NB4 (cell line): ENCODE results near the gene KRT33B.

ENCODE experiments used
- DNase-seq: peaks from one replicate; pipeline ENCODE4 v3.0.0; 2010; ENCODE audit warnings: low read depth
- H3K4me3 ChIP-seq: one replicate; pipeline ENCODE4 v1.5.1; 2011; ENCODE audit warnings: mild to moderate bottlenecking, low read depth, low read length, moderate library complexity
- CTCF ChIP-seq: IDR thresholded peaks from one replicate; pipeline ENCODE4 v1.5.1; 2012; ENCODE audit warnings: low read depth, low read length
- MYC ChIP-seq: IDR thresholded peaks from 2 replicates; pipeline ENCODE4 v1.6.1; 2011; ENCODE audit warnings: low read depth, low read length
- POLR2A ChIP-seq: IDR thresholded peaks from 2 replicates; pipeline ENCODE4 v1.6.1; 2011; ENCODE audit warnings: mild to moderate bottlenecking; ENCODE audit not compliant: insufficient read length; ENCODE audit errors: extremely low read depth
- TF ChIP-seq, protein P1 (sequence below): IDR thresholded peaks from 2 replicates; pipeline ENCODE4 v1.6.1; 2011; ENCODE audit warnings: low read depth, low read length

The KRT33B gene

DNA sequence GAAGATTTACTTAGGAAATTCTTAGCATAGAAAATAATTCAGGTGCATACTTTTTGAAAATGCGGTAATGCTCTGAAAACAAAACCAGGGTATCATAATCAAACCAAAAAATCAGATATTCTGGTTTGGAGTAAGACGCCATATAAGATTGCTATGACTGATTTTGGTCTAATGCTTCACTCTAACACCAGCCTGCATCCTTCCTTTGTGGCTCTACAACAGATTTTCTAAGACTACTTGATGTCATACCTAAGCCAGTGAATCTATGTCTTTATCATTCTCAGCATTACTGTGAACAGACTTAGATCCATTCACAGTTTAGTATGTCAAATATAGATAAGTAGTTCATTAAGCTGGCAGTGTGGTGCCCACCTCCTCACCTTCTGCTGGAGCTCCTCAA, 590 bp downstream of the KRT33B start:
- no peak for DNase-seq
- no peak overlapping the region for H3K4me3 ChIP-seq
- TF ChIP-seq, protein P1, sequence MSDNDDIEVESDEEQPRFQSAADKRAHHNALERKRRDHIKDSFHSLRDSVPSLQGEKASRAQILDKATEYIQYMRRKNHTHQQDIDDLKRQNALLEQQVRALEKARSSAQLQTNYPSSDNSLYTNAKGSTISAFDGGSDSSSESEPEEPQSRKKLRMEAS: no peak

- no peak for DNase-seq
- no peak overlapping the region for H3K4me3 ChIP-seq
Measured at GRCh38 chr17:41367426-41368075, 2.1 kb downstream of the KRT33B start.

DNA sequence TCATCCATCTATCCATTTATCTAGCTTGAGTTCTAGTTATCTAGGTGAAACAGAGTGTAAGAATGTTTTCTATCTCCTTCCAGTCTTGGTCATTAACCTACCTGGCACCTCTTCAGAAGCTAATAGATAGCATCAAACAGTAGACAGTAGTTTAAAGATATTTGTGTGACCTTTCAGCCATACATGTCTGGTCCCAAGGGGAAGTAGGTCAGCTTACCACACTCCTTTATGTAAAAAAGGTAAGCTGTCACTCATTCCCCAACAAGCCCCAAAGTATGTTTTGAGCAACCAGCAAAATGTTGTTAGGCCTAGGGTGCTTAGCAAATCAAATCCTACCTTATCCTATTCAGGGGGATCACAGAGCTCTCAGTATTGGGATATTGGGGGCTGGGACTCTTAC, 3.5 kb downstream of the KRT33B start:
- DNase-seq: no peak
- H3K4me3 ChIP-seq: no peak overlapping the region
- TF ChIP-seq, protein P1: no peak
- TF ChIP-seq POLR2A (no peak), CTCF (no peak), MYC (no peak)

More at GRCh38 chr17:41367426-41368075, 2.1 kb downstream of the KRT33B start:
- TF ChIP-seq CTCF: no peak
- TF ChIP-seq, protein P1: no peak
- no peak for TF ChIP-seq MYC
- no peak for TF ChIP-seq POLR2A

DNA sequence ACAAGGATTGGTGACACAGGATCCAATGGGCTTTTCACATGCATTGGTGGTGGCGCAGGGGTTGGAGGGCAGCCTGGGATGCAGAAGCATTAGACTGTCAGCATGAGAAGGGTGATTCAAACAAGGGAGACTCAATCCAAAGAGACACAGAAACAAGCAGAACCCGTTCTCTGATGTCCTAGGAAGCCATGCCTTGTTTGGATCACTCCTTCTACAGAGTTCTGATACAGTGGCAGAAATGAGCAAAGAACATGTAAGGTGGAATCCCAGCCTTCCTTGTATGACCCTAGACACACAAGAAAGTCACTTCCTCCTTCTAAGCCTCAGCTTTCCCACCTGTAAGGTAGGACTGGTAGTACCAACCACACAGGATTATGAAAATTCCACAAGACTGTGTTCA, 5.7 kb downstream of the KRT33B start:
- no peak for DNase-seq
- no peak overlapping the region for H3K4me3 ChIP-seq
- TF ChIP-seq POLR2A: no peak
- no peak for TF ChIP-seq MYC
- TF ChIP-seq, protein P1: no peak
- TF ChIP-seq CTCF: no peak

- no peak for TF ChIP-seq MYC
- no peak for TF ChIP-seq CTCF
- TF ChIP-seq, protein P1: no peak
- TF ChIP-seq POLR2A: no peak
- no peak overlapping the region for H3K4me3 ChIP-seq
- no peak for DNase-seq
Measured at GRCh38 chr17:41360296-41360995, 9.2 kb downstream of the KRT33B start.

GRCh38 chr17:41354536-41354935, 15.1 kb downstream of the KRT33B start:
- no peak for TF ChIP-seq POLR2A
- no peak for TF ChIP-seq CTCF
- H3K4me3 ChIP-seq: no peak overlapping the region
- DNase-seq: peak; percentile 19
